Activated T-helper 9 cell treated with anti-CD3 and anti-CD28 coated beads, Interleukin-2, amount 50 U/mL, for 16 hours (primary cell): ENCODE results near the gene SPDYE3.
"Not testable (repeated sequence)": the region's sequence is repeated elsewhere in the genome, so short reads cannot be mapped to it uniquely, and the experiment has no call there.

ENCODE experiments used
- DNase-seq: peaks from one replicate; pipeline ENCODE4 v3.0.0-alpha.2; 2020; ENCODE audit warnings: low read depth

Gene SPDYE3

GRCh38 chr7:100287191-100287969, 20.1 kb upstream of the SPDYE3 start:
- not testable (repeated sequence) for DNase-seq

GRCh38 chr7:100288258-100288657, 19.2 kb upstream of the SPDYE3 start:
- DNase-seq: not testable (repeated sequence)

- not testable (repeated sequence) for DNase-seq
Observed at GRCh38 chr7:100292162-100292561, 15.3 kb upstream of the SPDYE3 start.

DNA sequence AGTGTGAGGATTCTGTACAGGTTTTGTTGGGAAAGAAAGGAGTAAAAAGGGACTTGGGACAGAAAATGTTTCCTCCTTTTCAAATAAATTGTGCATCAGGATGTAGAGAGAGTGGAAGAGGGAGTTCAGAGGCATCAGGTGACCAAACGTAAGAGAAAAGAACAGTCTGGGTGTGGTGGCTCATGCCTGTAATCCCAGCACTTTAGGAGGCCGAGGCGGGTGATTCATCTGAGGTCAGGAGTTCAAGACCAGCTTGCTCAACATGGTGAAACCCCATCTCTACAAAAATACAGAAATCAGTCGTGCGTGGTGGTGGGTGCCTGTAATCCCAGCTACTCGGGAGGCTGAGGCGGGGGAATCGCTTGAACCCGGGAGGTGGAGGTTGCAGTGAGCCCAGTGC, 12.2 kb upstream of the SPDYE3 start:
- not testable (repeated sequence) for DNase-seq

GRCh38 chr7:100297852-100298631, 9.5 kb upstream of the SPDYE3 start:
- DNase-seq: not testable (repeated sequence)

DNA sequence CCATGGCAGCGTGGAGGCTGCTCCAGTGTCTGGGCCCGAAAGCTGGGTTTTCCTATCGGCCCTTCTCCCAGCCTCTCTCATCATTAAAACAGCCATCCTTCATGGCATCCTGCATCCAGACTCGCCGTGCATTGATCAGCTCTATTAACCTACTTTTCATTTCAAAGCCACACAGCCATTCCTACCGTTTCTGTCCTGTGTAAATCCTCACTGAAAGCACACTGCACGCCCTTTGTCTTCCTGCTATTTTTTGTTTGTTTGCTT, 8.9 kb upstream of the SPDYE3 start:
- DNase-seq: not testable (repeated sequence)

DNA sequence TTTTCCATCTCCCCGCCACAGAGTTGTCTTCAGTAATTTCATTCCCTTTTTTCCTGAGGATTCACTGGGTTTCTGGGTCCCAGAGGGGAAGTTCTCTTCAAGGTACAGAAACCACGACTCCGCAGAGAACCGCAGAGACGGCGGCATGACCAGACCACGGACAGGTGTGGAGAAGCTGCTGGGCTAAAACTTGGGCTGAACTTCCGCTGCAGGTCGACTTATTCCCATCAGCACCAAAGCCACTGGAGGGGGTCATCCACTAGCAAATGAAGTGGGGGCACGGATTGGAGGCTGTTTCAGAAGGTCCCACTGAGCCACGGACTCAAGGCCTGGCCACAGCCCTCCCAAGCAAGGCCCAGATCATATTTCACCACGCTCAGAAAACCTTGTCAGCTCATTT, 3.0 kb upstream of the SPDYE3 start:
- DNase-seq: not testable (repeated sequence)

GRCh38 chr7:100318329-100318728, 10.8 kb downstream of the SPDYE3 start:
- not testable (repeated sequence) for DNase-seq

- not testable (repeated sequence) for DNase-seq
Observed at GRCh38 chr7:100321648-100322047, 14.1 kb downstream of the SPDYE3 start.

DNA sequence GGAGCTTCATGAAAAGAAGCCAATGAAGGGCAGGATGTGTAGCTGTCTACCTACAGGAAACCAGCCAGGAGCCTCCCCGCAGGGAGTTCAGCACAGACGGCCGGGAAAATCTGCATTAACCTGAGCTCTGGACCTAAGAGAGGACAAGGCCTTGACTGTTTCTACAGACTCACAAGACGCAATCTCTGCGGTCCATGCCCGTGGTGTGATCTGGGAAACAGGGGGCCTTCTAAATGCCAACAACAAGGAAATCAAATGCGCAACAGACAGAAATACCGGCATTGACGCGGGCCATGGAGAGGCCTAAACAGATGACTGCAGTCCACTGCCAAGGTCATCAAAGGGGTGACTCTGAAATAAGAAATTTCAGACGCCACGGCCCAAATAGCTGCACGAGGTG, 16.7 kb downstream of the SPDYE3 start:
- not testable (repeated sequence) for DNase-seq

GRCh38 chr7:100325671-100326070, 18.2 kb downstream of the SPDYE3 start:
- DNase-seq: not testable (repeated sequence)

DNA sequence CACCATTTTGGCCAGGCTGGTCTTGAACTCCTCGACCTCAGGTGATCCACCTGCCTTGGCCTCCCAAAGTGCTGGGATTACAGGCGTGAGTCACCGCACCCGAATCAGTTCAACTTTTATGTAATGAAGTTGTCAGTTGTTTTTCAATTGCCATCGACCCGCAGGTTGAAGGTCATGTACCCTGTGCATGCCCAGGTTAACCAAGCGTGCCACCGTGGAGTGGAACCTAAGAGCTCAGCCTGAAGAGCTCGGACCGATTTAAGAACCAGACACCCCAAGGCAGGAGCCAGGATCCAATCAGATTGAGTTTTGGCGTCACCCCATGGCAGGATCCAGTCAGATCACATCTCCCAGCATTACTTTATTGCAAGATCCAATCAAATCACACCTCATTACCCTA, 19.4 kb downstream of the SPDYE3 start:
- DNase-seq: not testable (repeated sequence)

DNA sequence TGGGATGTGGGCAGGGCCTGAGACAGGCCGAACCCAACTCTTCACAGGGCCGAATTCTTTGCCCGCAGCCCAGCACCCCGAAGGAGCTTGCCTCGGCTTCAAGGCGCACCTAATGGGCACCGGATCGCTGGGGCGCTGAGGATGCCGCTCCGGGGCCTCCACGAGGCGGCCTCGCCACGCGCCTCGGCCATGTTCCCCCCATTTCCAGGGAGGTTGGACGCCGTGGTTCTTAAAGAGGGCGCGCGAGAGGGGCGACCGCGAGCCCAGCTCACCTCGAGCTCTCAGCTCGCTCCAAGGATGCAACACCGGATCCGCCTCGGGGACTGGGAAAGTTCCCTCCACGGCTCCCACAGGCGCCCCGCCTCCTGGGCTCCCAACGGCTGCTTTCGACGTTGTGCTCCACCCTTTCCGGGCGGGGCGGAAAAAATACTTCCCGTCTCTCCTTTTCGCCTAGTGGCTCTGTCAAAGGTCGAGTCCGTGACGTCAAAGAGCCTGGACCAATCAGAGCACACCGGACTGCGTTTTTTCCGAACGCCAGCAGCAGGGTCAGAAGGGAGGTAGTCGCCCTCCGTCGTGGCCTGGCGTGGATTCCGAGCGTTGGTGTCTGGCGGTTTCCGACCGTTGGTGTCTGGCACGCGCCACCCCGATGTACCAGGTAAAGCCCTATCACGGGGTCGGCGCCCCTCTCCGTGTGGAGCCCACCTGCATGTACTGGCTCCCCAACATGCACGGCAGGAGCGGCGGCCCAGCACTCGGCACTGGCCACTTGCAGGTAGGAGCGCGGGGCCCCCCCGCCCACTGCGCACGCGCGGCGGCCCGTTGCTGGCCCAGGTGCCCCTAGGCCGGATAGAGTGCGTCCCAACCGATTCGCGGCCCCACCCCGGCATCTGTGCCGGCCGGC, 28.3 kb downstream of the SPDYE3 start:
- peak; percentile 81 for DNase-seq

DNA sequence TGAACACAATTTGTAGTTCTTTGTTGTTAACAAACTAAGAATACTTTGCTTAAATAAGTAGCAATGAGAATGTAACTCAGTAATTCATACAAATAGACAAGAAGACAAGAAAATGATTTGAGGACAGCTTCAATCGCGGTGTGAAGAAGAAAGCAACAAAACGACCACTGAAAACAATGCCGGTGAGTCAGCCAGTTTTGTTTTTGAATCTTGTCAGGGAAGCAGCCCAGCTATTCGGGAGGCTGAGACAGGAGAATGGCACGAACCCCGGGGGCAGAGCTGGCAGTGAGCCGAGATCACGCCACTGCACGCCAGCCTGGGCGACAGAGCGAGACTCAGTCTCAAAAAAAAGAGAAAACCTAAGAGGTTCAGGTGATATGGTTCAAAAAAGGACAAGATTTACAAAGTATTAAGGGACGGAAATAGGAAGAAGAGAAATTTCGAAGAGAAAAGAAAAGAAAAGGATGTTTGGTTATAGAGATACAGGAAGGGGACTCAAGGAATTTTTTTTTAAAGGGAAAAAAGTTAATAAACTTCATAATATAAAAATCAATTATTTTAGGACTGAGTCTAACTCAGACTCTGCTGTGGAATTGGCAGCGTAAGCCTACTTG, 30.7 kb downstream of the SPDYE3 start:
- DNase-seq: not testable (repeated sequence)

GRCh38 chr7:100341286-100341685, 33.8 kb downstream of the SPDYE3 start:
- DNase-seq: not testable (repeated sequence)

GRCh38 chr7:100342765-100343164, 35.3 kb downstream of the SPDYE3 start:
- no peak for DNase-seq

DNA sequence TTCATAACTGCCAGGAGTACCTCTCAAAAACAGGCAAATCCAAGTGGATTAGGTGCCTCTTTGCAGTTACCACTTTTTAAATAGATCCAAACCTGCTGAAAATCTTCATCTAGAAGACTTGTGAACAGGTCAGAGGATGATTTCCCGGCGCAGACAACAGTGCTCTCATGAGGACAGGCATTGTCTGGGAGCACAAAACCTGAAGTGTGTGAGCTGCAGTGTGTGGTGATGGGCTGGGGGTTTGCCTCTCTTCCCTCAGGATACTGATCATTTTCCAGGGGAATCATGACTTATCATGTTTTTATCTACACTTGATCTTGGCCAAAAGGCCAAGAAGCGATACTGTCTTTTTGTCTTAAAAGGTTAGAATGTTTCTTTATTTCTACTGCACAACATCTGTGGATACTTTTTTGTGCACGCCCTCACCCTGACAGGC, 36.6 kb downstream of the SPDYE3 start:
- DNase-seq: not testable (repeated sequence)

- DNase-seq: peak; percentile 67
Observed at GRCh38 chr7:100344560-100345287, 37.2 kb downstream of the SPDYE3 start.

GRCh38 chr7:100345288-100345672, 37.8 kb downstream of the SPDYE3 start:
- peak; percentile 46 for DNase-seq

GRCh38 chr7:100346921-100347320, 39.4 kb downstream of the SPDYE3 start:
- no peak for DNase-seq

DNA sequence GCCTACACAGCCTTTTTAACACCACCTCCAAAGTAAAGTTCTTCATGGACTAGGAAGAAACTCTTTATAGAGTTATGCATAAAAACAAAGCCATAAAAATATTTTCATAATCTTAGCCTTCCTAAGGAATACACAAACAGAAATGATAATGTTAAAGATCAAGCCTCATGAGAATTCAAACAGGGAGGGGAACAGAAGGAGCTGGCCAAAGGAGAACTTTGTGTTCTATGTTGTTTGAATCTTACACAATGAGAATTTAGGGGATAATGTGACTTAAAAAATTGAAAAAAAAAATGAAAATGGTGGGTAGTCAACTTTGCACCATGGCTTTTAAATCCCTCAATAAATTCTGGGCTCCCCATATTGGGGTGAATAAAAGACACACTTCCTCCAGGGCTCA, 41.3 kb downstream of the SPDYE3 start:
- no peak for DNase-seq
